HEK293 (cell line): ENCODE data around the gene VSTM5.

Experiments
- CTCF ChIA-PET: fragments of 350-600 bp; formaldehyde crosslinking; extraction: SDS; loops from one replicate; lab custom pipeline; 2021; ENCODE audit warnings: antibody characterized with exemption; lab: Yijun Ruan, JAX
- POLR2A ChIA-PET: fragments of 300-600 bp; formaldehyde crosslinking; extraction: SDS; loops from one replicate; lab custom pipeline; 2020; ENCODE audit warnings: antibody characterized with exemption, inconsistent platforms; lab: Yijun Ruan, JAX
- H3K27ac ChIP-seq: fragments of 200-500 bp; sonication (Bioruptor generic); 2 replicates; pipeline ENCODE4 v1.5.1; 2014; ENCODE audit warnings: low read depth, low read length, control low read depth, inconsistent platforms; ENCODE audit errors: extremely low read depth
- H3K36me3 ChIP-seq, 2 experiments: fragments of 200-500 bp in 1 of 2; sonication (Bioruptor generic) in 1 of 2; 1 replicate in 1 of 2; 2 replicates in 1 of 2; pipeline ENCODE4 v1.5.1; 2014 to 2017; ENCODE audit warnings: inconsistent platforms in 2 of 2, low read length in 2 of 2; ENCODE audit not compliant: control insufficient read depth in 2 of 2, insufficient read depth in 1 of 2
- H3K4me1 ChIP-seq: fragments of 200-500 bp; sonication (Bioruptor generic); 2 replicates; pipeline ENCODE4 v1.5.1; 2014; ENCODE audit warnings: mild to moderate bottlenecking, low read length, inconsistent platforms; ENCODE audit not compliant: control insufficient read depth, insufficient read depth
- H3K4me3 ChIP-seq: 2 replicates; pipeline ENCODE4 v1.5.1; 2011; ENCODE audit warnings: low read depth, mild to moderate bottlenecking, control low read depth, low read length, moderate library complexity
- H3K9me3 ChIP-seq: fragments of 200-500 bp; sonication (Bioruptor generic); 2 replicates; pipeline ENCODE4 v1.5.1; 2014; ENCODE audit warnings: low read depth, low read length, inconsistent platforms; ENCODE audit not compliant: control insufficient read depth, insufficient read depth
- ELK4 ChIP-seq: IDR thresholded peaks from 2 replicates; pipeline ENCODE4 v1.6.1; 2011; ENCODE audit warnings: mild to moderate bottlenecking, low read depth, low read length, borderline replicate concordance
- GLI4 ChIP-seq: fragments of 450-650 bp; formaldehyde crosslinking; IDR thresholded peaks from 2 replicates; pipeline ENCODE4 v1.5.1; 2016; ENCODE audit warnings: missing biosample characterization, missing genetic modification characterization
- KLF9 ChIP-seq: fragments of 450-650 bp; formaldehyde crosslinking; IDR thresholded peaks from 2 replicates; pipeline ENCODE4 v1.5.1; 2016; ENCODE audit warnings: missing biosample characterization, missing genetic modification characterization, low read depth
- MZF1 ChIP-seq: fragments of 450-650 bp; formaldehyde crosslinking; IDR thresholded peaks from 2 replicates; pipeline ENCODE4 v1.5.1; 2017; ENCODE audit warnings: missing biosample characterization, missing genetic modification characterization, borderline replicate concordance
- ZBTB20 ChIP-seq: fragments of 450-650 bp; formaldehyde crosslinking; IDR thresholded peaks from 2 replicates; pipeline ENCODE4 v1.5.1; 2016; ENCODE audit warnings: missing biosample characterization, missing genetic modification characterization
- ZBTB7A ChIP-seq: fragments of 450-650 bp; formaldehyde crosslinking; IDR thresholded peaks from 2 replicates; pipeline ENCODE4 v1.5.1; 2016; ENCODE audit warnings: low read depth, missing biosample characterization, missing genetic modification characterization
- ZEB2 ChIP-seq: fragments of 450-650 bp; formaldehyde crosslinking; IDR thresholded peaks from 2 replicates; pipeline ENCODE4 v1.5.1; 2016; ENCODE audit warnings: missing biosample characterization, missing genetic modification characterization
- ZNF121 ChIP-seq: fragments of 450-650 bp; formaldehyde crosslinking; IDR thresholded peaks from 2 replicates; pipeline ENCODE4 v1.5.1; 2016; ENCODE audit warnings: missing biosample characterization, missing genetic modification characterization
- ZNF155 ChIP-seq: fragments of 450-650 bp; formaldehyde crosslinking; IDR thresholded peaks from 2 replicates; pipeline ENCODE4 v1.5.1; 2016; ENCODE audit warnings: missing biosample characterization, missing genetic modification characterization
- ZNF280C ChIP-seq: fragments of 450-650 bp; formaldehyde crosslinking; IDR thresholded peaks from 2 replicates; pipeline ENCODE4 v1.5.1; 2016; ENCODE audit warnings: missing biosample characterization, missing genetic modification characterization
- ZNF335 ChIP-seq: fragments of 450-650 bp; formaldehyde crosslinking; conservative IDR thresholded peaks from 2 replicates; pipeline ENCODE4 v1.5.1; 2016; ENCODE audit warnings: missing biosample characterization, missing genetic modification characterization
- ZNF529 ChIP-seq: fragments of 450-650 bp; formaldehyde crosslinking; IDR thresholded peaks from 2 replicates; pipeline ENCODE4 v1.5.1; 2017; ENCODE audit warnings: missing genetic modification characterization, missing biosample characterization; ENCODE audit not compliant: insufficient replicate concordance
- ZNF530 ChIP-seq: fragments of 450-650 bp; formaldehyde crosslinking; IDR thresholded peaks from 2 replicates; pipeline ENCODE4 v1.5.1; 2016; ENCODE audit warnings: low read depth, missing biosample characterization, missing genetic modification characterization
- ZNF623 ChIP-seq: fragments of 450-650 bp; formaldehyde crosslinking; IDR thresholded peaks from 2 replicates; pipeline ENCODE4 v1.5.1; 2016; ENCODE audit warnings: missing biosample characterization, missing genetic modification characterization
- ZNF626 ChIP-seq: fragments of 450-650 bp; sonication (Bioruptor Pico); formaldehyde crosslinking; IDR thresholded peaks from 2 replicates; pipeline ENCODE4 v1.5.1; 2018; ENCODE audit warnings: missing biosample characterization, missing genetic modification characterization, inconsistent platforms
- ZNF639 ChIP-seq: fragments of 450-650 bp; formaldehyde crosslinking; IDR thresholded peaks from 2 replicates; pipeline ENCODE4 v1.5.1; 2016; ENCODE audit warnings: missing biosample characterization, missing genetic modification characterization
- ZNF692 ChIP-seq: fragments of 450-650 bp; formaldehyde crosslinking; IDR thresholded peaks from 2 replicates; pipeline ENCODE4 v1.5.1; 2016; ENCODE audit warnings: missing biosample characterization, missing genetic modification characterization
- ZNF701 ChIP-seq: fragments of 450-650 bp; formaldehyde crosslinking; IDR thresholded peaks from 2 replicates; pipeline ENCODE4 v1.5.1; 2016; ENCODE audit warnings: missing biosample characterization, missing genetic modification characterization
- ZSCAN16 ChIP-seq: fragments of 450-650 bp; formaldehyde crosslinking; IDR thresholded peaks from 2 replicates; pipeline ENCODE4 v1.5.1; 2016; ENCODE audit warnings: missing biosample characterization, missing genetic modification characterization

Gene VSTM5

GRCh38 chr11:93813974-93814373, 36.4 kb downstream of the VSTM5 start:
- TF ChIP-seq ZNF701 (tag by site-specific recombination) (no peak), ZEB2 (tag by site-specific recombination) (no peak), GLI4 (tag by site-specific recombination) (no peak), MZF1 (tag by site-specific recombination) (no peak), ZNF626 (tag by site-specific recombination) (no peak), ZNF529 (no peak), ZNF530 (tag by site-specific recombination) (no peak), ZNF639 (no peak), ZNF335 (no peak), KLF9 (tag by site-specific recombination) (no peak), ZNF692 (no peak), ZNF155 (tag by site-specific recombination) (no peak), ZBTB7A (tag by site-specific recombination) (no peak), ZBTB20 (no peak), ZSCAN16 (no peak), ZNF623 (no peak), ZNF280C (tag by site-specific recombination) (no peak)
- Histone ChIP-seq H3K4me3 (no peak overlapping the region), H3K36me3 (peaks cover 20 to 79% of the 10 kb centered on the region in 2 experiments), H3K27ac (no peak overlapping the region), H3K9me3 (no peaks in the 10 kb centered on the region), H3K4me1 (no peaks in the 10 kb centered on the region)
- ChIA-PET POLR2A (no interaction called here), CTCF (no interaction called here)

- peaks cover 28 to 91% of the 10 kb centered on the region in 2 experiments for H3K36me3 ChIP-seq
- 0 out of 2 replicates have a peak, but pooled peaks have one; percentile 10 for TF ChIP-seq ZNF121 (tag by site-specific recombination)
- TF ChIP-seq ELK4: no peak
- no peaks in the 10 kb centered on the region for H3K4me1 ChIP-seq
- H3K9me3 ChIP-seq: no peaks in the 10 kb centered on the region
- POLR2A ChIA-PET: interaction anchor here (0.7 kb wide), 1 partner anchor 27 kb away, joined by 4 read pairs; no protein-coding TSS in a partner anchor
- no peak overlapping the region for H3K27ac ChIP-seq
- no peak overlapping the region for H3K4me3 ChIP-seq
- CTCF ChIA-PET: interaction anchor here (0.6 kb wide), 1 partner anchor 9 kb away, joined by 3 read pairs; no protein-coding TSS in a partner anchor
Observed at GRCh38 chr11:93807980-93808379, 42.4 kb downstream of the VSTM5 start.
